Left kidney (tissue), 2 donors: ENCODE measurements around the gene PAK4. TPM values are rescaled to one million over a fixed set of nuclear protein-coding genes. Genes with fewer than 3 reads are reported as not detected.
"Not testable (repeated sequence)": the region's sequence is repeated elsewhere in the genome, so short reads cannot be mapped to it uniquely, and the experiment has no call there.

Experiments
- DNase-seq: peaks from one replicate; pipeline ENCODE4 v3.0.0-alpha.2; 2013
- polyA plus RNA-seq: library from polyadenylated mRNA; unstranded; fragments of 120-200 nt; gene quantifications from one replicate; pipeline ENCODE4 v1.2.1, GENCODE V29; 2013; ENCODE audit not compliant: insufficient read length

Gene PAK4
- polyA plus RNA-seq, 1 donor, result 46.1 TPM

DNA sequence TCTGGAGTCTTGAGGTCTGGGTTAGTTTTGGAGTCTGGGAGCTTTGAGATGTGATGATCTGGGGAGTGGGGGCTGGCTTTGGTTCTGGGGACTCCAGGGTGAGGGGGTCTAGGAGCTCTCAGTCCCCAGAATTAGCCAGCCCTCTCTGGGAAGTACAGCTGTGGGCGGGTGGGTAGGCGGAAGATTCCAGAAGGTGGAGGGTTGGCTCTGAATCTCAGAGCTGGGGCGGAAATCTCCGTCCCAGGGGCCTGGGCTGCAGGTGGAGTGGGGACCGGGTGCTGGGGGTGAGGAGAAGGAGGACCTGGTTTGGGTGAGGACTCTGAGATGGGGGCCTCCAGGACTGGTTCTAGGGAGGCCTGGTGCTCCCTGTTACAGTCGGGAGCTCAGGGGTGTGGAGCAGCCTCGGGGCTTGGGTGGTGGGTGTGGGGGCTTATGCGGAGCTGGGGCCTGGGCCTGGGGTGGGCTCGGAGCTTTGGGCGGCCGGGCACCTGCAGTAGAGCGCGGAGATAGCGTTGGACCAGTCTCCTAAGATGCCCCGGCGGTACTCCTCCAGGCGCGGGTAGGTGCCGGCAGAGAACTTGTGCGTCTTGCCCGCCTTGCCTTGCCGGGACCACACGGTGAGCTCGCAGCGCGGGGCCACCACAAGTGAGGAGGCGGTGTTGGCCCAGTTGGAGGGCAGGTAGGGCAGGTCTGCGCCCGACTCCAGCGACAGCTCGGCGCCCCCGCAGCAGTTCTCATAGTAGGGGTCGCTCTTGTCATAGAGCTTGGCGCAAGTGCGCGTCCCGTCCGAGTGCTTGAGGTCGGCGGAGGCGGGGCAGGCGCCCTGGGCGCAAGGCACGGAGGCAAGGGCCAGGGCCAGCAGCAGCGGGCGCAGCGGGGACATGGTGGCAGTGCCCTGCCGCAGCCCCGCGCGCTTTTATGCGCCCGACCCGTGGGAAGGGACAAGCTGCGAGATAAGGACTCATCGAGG lies 78.1 kb downstream of the PAK4 start, which contains the start of gene SYCN:
TSS of gene SYCN (minus strand) at position 892 of the 970 bp plus-strand sequence. CDS start at position 883, 9 bp downstream.
- no peak for DNase-seq

DNA sequence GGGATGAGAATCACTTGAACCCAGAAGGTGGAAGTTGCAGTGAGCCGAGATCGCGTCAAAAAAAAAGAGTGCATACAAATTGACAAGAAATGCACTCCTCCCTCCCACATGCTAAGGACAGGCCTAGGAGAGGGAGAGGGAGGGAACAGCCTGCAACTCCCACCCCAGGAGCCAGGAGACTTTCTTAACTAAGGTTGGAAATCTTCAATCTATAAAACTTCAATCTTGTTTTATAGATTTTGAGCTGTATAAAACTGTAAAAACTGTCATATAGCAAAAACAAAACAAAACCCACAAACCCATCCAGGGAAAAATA lies 79.8 kb downstream of the PAK4 start:
- DNase-seq, result no peak

DNA sequence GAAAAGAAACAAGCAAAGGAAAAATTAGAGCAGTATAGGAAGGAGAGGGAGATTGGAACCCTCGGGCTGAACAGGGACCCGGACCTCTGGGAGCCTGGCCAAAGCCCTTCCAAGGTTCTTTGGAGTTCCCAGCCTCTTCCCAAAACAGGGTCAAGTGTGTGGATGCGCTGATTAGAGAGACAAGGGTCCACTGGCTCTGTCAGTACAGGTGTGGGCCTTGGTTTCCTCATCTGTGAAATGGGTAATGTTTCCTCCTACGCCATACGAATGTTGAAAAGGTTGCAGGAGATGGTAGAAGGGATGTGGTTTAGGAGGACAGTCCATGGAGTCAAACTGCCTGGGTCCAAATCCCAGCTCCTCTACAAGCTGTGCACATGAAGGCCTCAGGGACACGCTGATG lies 80.5 kb downstream of the PAK4 start:
- no peak for DNase-seq

DNA sequence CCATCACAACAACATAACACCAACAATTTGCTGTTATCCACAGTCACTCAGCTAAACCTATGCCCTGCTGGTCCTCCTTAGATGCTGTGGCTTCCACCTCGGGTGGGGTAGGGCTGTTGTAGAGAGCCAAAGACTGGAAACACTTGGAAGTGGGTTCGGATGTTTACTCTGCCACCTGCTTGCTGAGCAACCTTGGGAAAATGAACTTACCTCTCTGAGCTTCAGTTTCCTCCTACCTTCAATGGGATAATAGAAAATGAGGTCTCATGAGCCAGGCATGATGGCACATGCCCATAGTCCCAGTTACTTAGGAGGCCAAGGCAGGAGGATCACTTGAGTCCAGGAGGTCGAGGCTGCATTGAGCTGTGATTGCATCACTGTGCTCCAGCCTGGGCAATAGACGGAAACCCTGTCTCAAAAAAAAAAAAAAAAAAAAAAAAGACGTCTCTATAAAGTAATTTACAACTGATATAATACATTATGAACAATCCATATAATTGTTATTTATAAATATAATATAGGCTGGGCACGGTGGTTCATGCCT lies 81.8 kb downstream of the PAK4 start:
- DNase-seq, result no peak

DNA sequence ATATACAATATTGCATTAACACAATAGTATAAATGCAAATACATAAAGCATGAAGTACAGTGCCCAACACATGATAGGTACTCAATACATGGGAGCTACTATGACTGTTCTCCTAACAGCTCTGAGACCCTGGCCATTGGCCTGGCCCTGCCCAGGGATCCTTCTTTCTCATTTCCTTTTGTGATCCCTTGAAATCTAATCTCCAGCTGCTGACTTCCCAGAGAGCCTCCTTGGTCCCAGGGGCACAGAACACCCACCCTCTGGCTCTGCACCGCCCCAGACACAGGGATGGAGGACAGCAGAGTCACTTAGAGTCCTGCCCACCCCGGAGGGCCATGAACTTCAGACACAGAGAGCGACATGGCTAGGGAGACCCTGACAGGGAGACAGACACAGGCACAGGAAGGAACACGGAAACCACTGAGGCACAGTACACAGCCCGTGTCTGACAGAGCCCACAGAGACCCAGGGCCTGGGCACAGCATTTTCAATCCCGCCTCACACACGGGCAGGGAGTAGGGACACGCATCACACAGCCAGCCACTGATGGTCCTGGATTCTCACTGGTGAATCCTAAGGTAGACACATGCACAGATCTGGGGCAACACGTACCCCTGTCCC lies 82.7 kb downstream of the PAK4 start:
- no peak for DNase-seq

DNA sequence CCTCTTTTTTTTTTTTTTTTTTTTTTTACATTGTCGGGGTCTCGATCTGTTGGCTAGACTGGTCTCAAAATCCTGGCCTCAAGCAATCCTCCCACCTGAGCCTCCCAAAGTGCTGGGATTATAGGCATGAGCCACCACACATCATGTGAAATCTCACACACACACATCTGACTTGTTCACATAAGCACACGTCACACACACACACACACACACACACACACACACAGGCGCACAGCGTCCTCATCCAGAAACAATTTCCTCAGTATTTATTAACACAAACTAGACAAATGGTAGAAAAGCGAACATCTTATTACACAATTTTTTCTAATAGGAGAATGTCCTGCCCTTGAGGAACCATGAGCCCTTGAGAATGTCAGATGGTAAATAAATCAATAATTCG lies 83.6 kb downstream of the PAK4 start:
- DNase-seq, result no peak

DNA sequence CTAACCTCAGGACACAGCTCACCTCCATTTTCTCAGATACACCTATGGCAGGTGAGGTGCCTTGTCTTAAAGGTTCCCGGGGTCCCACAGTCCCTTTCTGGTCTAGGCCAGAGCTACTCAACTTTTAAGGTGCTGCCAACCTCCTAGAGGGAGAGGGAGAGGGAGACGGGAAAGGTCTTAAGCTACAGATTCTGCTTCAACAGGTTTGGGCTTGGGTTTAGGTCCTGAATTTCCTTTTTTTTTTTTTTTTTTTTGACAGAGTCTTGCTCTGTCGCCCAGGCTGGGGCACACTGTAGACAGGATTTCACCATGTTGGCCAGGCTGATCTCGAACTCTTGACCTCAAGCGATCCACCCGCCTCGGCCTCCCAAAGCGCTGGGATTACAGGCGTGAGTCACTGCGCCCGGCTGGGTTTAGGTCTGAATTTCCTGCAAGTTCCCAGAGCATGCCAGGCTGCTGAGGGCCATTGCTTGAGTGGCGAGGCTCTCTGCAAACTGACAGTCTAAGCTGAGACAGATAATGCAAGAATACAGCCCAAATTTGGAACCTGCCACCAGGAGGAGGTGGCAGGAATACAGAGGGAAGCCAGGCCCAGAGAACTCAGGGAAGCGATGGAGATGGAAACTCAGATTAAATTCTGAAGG lies 86.3 kb downstream of the PAK4 start:
- DNase-seq, result no peak

DNA sequence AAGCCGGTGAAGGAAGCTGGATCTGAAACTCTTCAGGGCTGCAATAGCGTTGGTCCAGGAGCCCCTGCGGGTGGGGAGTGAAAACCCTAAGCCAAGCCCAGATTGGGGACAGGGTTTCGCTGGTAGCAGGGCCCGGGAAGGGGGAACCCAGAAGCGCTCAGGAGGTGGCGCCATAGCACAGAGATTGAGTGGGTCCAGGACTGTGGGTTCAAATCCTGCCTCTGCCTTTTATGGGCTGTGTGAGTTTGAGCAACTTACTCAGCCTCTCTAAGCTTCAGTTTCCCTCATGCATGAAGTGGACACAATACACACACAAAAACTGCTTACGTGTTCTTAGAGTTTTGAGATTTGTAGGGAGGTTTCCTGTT lies 86.8 kb downstream of the PAK4 start:
- no peak for DNase-seq

DNA sequence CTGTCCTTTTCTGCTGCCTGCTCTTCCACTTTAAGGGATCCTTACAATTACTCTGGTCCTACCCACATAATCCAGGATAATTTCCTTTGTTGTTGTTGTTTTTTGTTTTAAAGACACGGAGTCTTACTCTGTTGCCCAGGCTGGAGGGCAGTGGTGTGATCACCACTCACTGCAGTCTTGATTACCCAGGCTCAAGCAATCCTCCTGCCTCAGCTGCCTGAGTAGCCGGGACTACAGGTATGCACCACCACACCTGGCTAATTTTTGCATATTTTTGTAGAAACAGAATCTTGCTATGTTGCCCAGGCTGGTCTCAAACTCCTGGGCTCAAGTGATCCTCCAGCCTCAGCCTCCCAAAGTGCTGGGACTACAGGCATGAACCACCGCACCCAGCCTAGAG lies 89.7 kb downstream of the PAK4 start:
- DNase-seq, result not testable (repeated sequence)

DNA sequence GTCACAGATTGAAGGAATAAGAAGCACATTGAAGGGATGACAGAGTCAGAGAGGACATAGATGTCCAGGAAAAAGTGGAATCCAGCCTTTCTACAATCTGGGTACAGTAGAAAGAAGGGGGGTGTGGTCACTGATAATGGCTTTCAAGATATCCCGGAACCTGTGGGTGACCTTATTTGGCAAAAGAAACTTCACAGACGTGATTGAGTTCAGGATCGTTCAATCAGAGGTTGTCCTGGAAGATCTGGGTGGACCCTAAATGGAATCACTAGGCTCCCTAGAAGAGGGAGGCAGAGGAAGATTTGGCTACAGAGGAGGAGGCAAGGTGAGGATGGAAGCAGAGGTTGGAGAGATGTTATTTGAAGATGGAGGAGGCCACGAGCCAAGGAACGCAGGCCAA lies 91.5 kb downstream of the PAK4 start:
- no peak for DNase-seq

DNA sequence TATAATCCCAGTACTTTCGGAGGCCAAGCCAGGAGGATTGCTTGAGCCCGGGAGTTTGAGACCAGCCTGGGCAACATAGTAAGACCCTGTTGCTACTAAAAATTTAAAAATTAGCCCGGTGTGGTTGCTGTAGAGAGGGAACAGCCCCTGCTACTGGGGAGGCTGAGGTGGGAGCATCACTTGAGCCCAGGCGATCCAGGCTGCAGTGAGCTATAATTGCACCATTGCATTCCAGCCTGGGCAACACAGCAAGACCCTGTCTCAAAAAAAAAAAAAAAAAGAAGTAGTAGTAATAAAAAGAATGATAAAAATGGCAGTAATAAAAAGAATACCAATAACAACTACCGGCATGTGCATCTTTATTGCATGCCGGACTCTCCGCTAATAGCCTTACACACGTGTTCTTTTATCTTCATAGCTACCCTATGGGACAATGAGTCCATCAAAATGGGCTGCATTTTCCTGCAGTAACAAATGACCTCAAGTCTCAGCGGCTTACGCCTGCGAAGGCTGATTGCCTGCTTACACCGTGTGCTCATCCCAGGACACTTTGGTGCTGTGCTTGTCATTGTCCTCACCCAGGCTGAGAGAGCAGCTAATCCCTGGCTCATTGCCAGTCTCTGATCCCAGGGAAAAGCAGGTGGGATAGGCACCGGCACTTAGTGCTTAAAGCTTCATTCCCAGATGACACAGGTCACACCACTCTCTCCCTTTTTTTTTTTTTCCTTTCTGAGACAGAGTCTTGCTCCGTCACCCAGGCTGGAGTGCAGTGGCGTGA lies 92.8 kb downstream of the PAK4 start:
- no peak for DNase-seq

DNA sequence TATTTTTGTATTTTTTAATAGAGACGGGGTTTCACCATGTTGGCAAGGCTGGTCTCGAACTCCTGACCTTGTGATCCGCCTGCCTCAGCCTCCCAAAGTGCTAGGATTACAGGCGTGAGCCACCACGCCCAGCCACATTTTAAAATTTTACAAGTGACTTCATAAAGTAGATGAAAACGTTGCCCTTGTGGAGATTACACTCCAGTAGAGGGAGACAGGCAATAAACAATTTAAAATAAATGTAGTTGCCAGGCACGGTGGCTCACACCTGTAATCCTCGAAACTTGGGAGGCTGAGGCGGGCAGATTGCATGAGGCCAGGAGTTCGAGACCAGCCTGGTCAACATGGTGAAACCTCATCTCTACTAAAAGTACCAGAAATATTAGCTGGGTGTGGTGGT lies 93.5 kb downstream of the PAK4 start:
- not testable (repeated sequence) for DNase-seq

DNA sequence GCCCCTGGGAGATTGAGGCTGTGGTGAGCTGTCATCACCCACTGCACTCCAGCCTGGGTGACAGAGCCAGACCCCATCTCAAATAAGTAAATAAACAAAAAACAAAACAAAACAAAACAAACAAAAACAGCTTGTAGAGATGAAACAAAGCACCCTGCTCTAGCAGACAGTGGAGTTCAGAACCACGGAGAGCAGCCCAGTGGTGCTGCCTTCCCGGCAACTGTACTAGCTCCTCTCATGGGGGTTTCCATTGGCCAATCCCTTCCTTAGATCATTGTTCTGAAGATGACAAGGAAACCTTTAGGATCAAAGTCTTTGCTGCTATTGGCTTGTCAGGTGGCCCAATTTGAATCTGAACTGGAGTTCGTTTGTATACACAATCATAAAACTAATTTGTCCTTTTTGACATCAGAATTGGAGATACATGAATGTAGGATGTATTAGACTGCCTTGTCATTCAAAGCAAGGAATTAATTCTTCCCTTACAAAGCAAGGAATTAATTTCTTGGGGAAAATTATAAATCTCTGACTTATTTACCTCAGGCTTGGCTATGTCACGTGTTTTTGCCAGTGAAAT lies 98.2 kb downstream of the PAK4 start:
- peak; percentile 60 for DNase-seq

DNA sequence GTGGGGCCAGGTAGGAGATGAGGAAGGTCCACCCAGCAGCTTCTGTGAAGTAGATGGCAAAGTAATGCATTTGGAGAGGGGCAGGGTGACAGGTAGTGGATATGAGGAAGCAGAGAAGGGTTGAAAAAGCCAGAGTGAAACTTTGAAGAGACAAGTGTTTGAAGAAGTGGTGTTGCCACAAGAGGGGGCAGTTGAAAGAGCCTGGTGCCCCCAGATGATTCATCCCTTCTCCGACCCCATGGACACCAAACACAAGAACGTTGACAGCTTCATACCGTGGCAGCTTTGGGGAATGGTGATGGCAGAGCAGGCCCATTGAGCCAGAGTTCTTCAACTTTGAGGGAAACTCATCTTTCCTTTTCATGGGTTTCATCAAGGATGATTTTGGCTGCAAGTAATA lies 99.3 kb downstream of the PAK4 start:
- DNase-seq, result no peak

Other genes starting within 250 kb of the PAK4 start
- 7.4 TPM for gene RINL, start 247.5 kb upstream of the PAK4 start, polyA plus RNA-seq
- gene SIRT2, start 226.2 kb upstream of the PAK4 start, polyA plus RNA-seq, result 41.7 TPM
- gene NFKBIB, start 225.8 kb upstream of the PAK4 start, polyA plus RNA-seq, result 6.8 TPM
- gene CCER2, start 213.6 kb upstream of the PAK4 start, polyA plus RNA-seq, result 0.95 TPM
- gene SARS2, start 195.0 kb upstream of the PAK4 start, polyA plus RNA-seq, result 56.4 TPM
- 16.2 TPM for gene MRPS12, start 194.8 kb upstream of the PAK4 start, polyA plus RNA-seq
- gene FBXO17, start 150.0 kb upstream of the PAK4 start, polyA plus RNA-seq, result 88.0 TPM
- gene FBXO27, start 93.2 kb upstream of the PAK4 start, polyA plus RNA-seq, result 8.4 TPM
- gene ACP7, start 41.4 kb upstream of the PAK4 start, polyA plus RNA-seq, result 0.78 TPM
- 1.6 TPM for gene NCCRP1, start 71.2 kb downstream of the PAK4 start, polyA plus RNA-seq
- gene SYCN, start 78.5 kb downstream of the PAK4 start, polyA plus RNA-seq, result not detected
- gene IFNL3, start 119.2 kb downstream of the PAK4 start, polyA plus RNA-seq, result not detected
- gene IFNL4, start 123.1 kb downstream of the PAK4 start, polyA plus RNA-seq, result not detected
- not detected for gene IFNL2, start 142.6 kb downstream of the PAK4 start, polyA plus RNA-seq
- not detected for gene IFNL1, start 170.6 kb downstream of the PAK4 start, polyA plus RNA-seq
- 1.2 TPM for gene LRFN1, start 195.1 kb downstream of the PAK4 start, polyA plus RNA-seq
- 21.6 TPM for gene GMFG, start 210.3 kb downstream of the PAK4 start, polyA plus RNA-seq
- 112 TPM for gene SAMD4B, start 216.6 kb downstream of the PAK4 start, polyA plus RNA-seq